CD14-positive monocyte (primary cell): ENCODE measurements around the gene JMJD6. TPM values are rescaled to one million over a fixed set of nuclear protein-coding genes. Genes with fewer than 3 reads are reported as not detected.

ENCODE experiments used
- DNase-seq, 3 donors: peaks; one replicate each; pipeline ENCODE4 v3.0.0-alpha.2; 2011 to 2022
- H2AFZ ChIP-seq: 2 replicates; pipeline ENCODE4 v1.6.0; 2012; ENCODE audit warnings: mild to moderate bottlenecking, low read depth, low read length, inconsistent platforms; ENCODE audit not compliant: insufficient read depth, poor library complexity, severe bottlenecking
- H3K27ac ChIP-seq, 2 donors: 1 replicate in 1 of 2; 2 replicates in 1 of 2; pipeline ENCODE4 v1.5.1; 2012 to 2013; ENCODE audit warnings: low read length in 2 of 2, control low read depth in 1 of 2, inconsistent platforms in 1 of 2, low read depth in 1 of 2, mild to moderate bottlenecking in 1 of 2
- H3K27me3 ChIP-seq, 2 donors: one replicate each; pipeline versions ENCODE4 v1.6.0 to v1.6.1; 2011 to 2013; ENCODE audit warnings: low read length in 2 of 2; ENCODE audit not compliant: control insufficient read depth in 2 of 2, insufficient read depth in 2 of 2
- H3K36me3 ChIP-seq, 2 donors: replicated peaks in 1 of 2; 1 replicate in 1 of 2; 2 replicates in 1 of 2; pipeline versions ENCODE4 v1.5.1 to v1.6.1; 2012 to 2013; ENCODE audit warnings: low read length in 2 of 2, control low read depth in 1 of 2, inconsistent platforms in 1 of 2, mild to moderate bottlenecking in 1 of 2; ENCODE audit not compliant: insufficient read depth in 2 of 2, control insufficient read depth in 1 of 2
- H3K4me1 ChIP-seq, 2 donors: 1 replicate in 1 of 2; 2 replicates in 1 of 2; pipeline versions ENCODE4 v1.5.1 to v1.6.1; 2012 to 2013; ENCODE audit warnings: low read length in 2 of 2, control low read depth in 1 of 2, inconsistent platforms in 1 of 2, mild to moderate bottlenecking in 1 of 2, moderate library complexity in 1 of 2; ENCODE audit not compliant: insufficient read depth in 2 of 2, control insufficient read depth in 1 of 2
- H3K4me2 ChIP-seq: replicated peaks from 2 replicates; pipeline ENCODE3; 2012; ENCODE audit warnings: low read length, moderate library complexity, mild to moderate bottlenecking; ENCODE audit not compliant: poor library complexity, severe bottlenecking; ENCODE audit errors: extremely low read depth
- H3K4me3 ChIP-seq, 3 experiments: fragments of 200-600 bp in 1 of 3; sonication (generic) in 1 of 3; replicated peaks in 1 of 3; 1 replicate in 2 of 3; 2 replicates in 1 of 3; pipeline ENCODE4 v1.5.1; 2011 to 2013; ENCODE audit warnings: low read length in 3 of 3, mild to moderate bottlenecking in 3 of 3, control low read depth in 2 of 3, low read depth in 2 of 3, inconsistent platforms in 1 of 3, moderate library complexity in 1 of 3
- H3K79me2 ChIP-seq: 2 replicates; pipeline ENCODE4 v1.6.0; 2012; ENCODE audit warnings: mild to moderate bottlenecking, control low read depth, inconsistent platforms, low read length, moderate library complexity; ENCODE audit not compliant: insufficient read depth
- H3K9ac ChIP-seq: 2 replicates; pipeline ENCODE4 v1.6.0; 2017; ENCODE audit warnings: low read length, mild to moderate bottlenecking; ENCODE audit not compliant: insufficient read depth, poor library complexity, severe bottlenecking
- H3K9me3 ChIP-seq, 2 donors: replicated peaks in 1 of 2; 1 replicate in 1 of 2; 2 replicates in 1 of 2; pipeline versions ENCODE4 v1.5.1 to v1.6.1; 2012 to 2013; ENCODE audit warnings: low read length in 2 of 2, control low read depth in 1 of 2; ENCODE audit not compliant: control insufficient read depth in 1 of 2, insufficient read depth in 1 of 2
- H4K20me1 ChIP-seq: 2 replicates; pipeline ENCODE4 v1.6.0; 2012; ENCODE audit warnings: mild to moderate bottlenecking, low read length, control low read depth, moderate library complexity; ENCODE audit not compliant: insufficient read depth
- H3K27ac Mint-ChIP-seq, 7 donors: one replicate each; pipeline ENCODE4 v1.8.0; 2020; ENCODE audit warnings: mild to moderate bottlenecking in 7 of 7, mixed read lengths in 7 of 7, moderate library complexity in 6 of 7, inconsistent platforms in 2 of 7
- H3K27me3 Mint-ChIP-seq, 3 donors: one replicate each; pipeline ENCODE4 v1.8.0; 2021 to 2022; ENCODE audit warnings: low read depth in 3 of 3, mild to moderate bottlenecking in 3 of 3, mixed read lengths in 3 of 3, moderate library complexity in 3 of 3, inconsistent platforms in 1 of 3
- H3K36me3 Mint-ChIP-seq, 2 donors: one replicate each; pipeline ENCODE4 v1.8.0; 2020; ENCODE audit warnings: mixed read lengths in 2 of 2, inconsistent platforms in 1 of 2, mild to moderate bottlenecking in 1 of 2
- H3K4me1 Mint-ChIP-seq: one replicate; pipeline ENCODE4 v1.8.0; 2020; ENCODE audit warnings: mild to moderate bottlenecking, mixed read lengths
- H3K4me3 Mint-ChIP-seq, 2 donors: one replicate each; pipeline ENCODE4 v1.8.0; 2020; ENCODE audit warnings: mild to moderate bottlenecking in 2 of 2, mixed read lengths in 2 of 2, moderate library complexity in 1 of 2
- H3K9me3 Mint-ChIP-seq, 7 donors: one replicate each; pipeline ENCODE4 v1.8.0; 2020 to 2022; ENCODE audit warnings: mixed read lengths in 7 of 7, mild to moderate bottlenecking in 6 of 7, moderate library complexity in 6 of 7, inconsistent platforms in 2 of 7
- WGBS: methylation state at CpG from one replicate; pipeline ENCODE4 v1.1.5; 2013; ENCODE audit warnings: missing lambda C conversion rate; ENCODE audit not compliant: insufficient coverage; 5-methylcytosine and 5-hydroxymethylcytosine counted together
- intact Hi-C, 2 donors: fragments of 100-400 bp; cut with micrococcal nuclease; formaldehyde crosslinking; loops; one replicate each; pipeline versions ENCODE4 v1.15.0 to v1.15.1; 2023
- polyA plus RNA-seq, 3 donors: library from polyadenylated mRNA; depleted of rRNA in 1 of 3; unstranded in 2 of 3; stranded (reverse) in 1 of 3; fragments of 300-500 nt in 2 of 3; fragments of >200 nt in 1 of 3; fragmentation: Illumina TruSeq in 2 of 3; gene quantifications; 1 replicate in 2 of 3; 2 replicates in 1 of 3; pipeline ENCODE4 v1.2.3, GENCODE V29; 2012 to 2021
- TF ChIP-seq, protein P1 (sequence below): fragments of 200-600 bp; IDR thresholded peaks from one replicate; pipeline ENCODE4 v1.8.0; 2022; ENCODE audit warnings: antibody characterized with exemption, mild to moderate bottlenecking

The JMJD6 gene
- polyA plus RNA-seq, 3 donors, result 24.6 to 75.0 (median 26.2) TPM

DNA sequence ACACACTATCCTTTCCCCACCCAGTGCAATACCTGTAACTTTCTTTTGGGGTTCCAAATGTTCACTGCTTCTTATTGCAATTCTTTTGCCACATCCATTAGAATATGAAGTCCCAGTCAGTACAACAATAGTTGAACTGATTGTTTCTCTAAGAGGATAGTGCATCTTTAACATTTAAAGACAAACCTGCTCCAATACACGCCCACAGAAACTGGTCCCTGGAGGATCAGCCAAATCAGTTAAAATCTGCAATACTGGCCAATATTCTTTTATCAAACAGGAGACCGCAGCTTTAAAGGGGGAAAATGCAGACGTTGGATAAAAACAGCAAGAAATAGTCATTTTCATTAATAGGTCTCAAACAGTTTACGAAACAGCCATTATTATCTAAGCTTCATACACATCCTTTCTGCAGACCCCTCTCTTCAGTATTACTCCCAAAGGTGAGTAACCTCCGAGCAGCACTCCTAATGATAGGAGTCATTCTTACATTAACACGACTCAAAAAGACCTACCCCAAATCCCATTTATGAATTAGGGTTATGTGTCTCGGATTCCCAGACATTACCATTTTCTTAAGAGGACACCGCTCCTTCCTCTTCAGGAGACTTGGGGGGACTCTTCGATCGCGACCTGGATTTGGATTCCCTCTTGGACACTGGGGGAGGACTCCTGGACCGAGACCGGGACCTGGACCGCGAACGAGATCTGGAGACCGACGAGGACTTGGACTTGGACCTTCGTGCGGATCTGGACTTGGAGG is 9.4 kb upstream of the JMJD6 start:
- no peak overlapping the region for H2AFZ ChIP-seq
- Mint-ChIP-seq H3K27me3 (peaks cover 0 to 2% (median 0%) of the 10 kb centered on the region in 3 donors), H3K4me3 (peak overlapping the region; percentile 98 to 99)

DNA sequence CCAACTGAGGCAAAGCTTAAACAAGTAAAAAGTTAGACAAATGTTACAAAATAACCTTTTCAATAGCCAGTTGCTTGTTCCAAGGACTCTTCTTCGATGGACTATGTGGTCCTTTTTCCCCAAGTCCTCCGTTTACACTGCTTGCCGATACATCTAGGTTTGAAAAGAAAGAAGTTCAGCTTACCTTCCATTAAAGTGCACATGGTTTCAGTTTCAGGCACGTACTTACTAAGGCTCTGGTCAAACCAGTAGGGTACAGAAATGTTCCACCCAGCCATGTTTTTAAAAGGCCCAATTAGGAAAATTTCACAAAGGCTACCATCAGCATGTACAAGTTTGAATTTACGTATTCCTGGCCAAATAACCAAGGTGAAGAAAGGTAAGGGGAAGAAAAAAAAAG is 8.6 kb upstream of the JMJD6 start:
- intact Hi-C loops, result loop anchor here (1.0 to 10.0 kb wide), 2 partner anchors 8 to 470 kb away; partner anchors contain the start of gene UBALD2 (in 1 of the 2)

More for the DNA sequence above, 9.4 kb upstream of the JMJD6 start:
- Histone ChIP-seq H4K20me1 (peaks cover 60% of the 10 kb centered on the region), H3K4me1 (peaks cover 37 to 45% of the 10 kb centered on the region in 2 donors), H3K36me3 (peaks cover 39 to 52% of the 10 kb centered on the region in 2 donors), H3K79me2 (peaks cover 81% of the 10 kb centered on the region), H3K9me3 (no peaks in the 10 kb centered on the region), H3K27ac (peak overlapping the region; percentile 80 to 99), H3K4me3 (peak overlapping the region; percentile 92 to 100 (median 93)), H3K27me3 (no peaks in the 10 kb centered on the region), H3K4me2 (peak overlapping the region; percentile 87), H3K9ac (peak overlapping the region; percentile 97)
- TF ChIP-seq, protein P1, sequence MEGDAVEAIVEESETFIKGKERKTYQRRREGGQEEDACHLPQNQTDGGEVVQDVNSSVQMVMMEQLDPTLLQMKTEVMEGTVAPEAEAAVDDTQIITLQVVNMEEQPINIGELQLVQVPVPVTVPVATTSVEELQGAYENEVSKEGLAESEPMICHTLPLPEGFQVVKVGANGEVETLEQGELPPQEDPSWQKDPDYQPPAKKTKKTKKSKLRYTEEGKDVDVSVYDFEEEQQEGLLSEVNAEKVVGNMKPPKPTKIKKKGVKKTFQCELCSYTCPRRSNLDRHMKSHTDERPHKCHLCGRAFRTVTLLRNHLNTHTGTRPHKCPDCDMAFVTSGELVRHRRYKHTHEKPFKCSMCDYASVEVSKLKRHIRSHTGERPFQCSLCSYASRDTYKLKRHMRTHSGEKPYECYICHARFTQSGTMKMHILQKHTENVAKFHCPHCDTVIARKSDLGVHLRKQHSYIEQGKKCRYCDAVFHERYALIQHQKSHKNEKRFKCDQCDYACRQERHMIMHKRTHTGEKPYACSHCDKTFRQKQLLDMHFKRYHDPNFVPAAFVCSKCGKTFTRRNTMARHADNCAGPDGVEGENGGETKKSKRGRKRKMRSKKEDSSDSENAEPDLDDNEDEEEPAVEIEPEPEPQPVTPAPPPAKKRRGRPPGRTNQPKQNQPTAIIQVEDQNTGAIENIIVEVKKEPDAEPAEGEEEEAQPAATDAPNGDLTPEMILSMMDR, result no peak
- Mint-ChIP-seq H3K36me3 (peaks cover 40 to 50% of the 10 kb centered on the region in 2 donors), H3K27ac (peak overlapping the region; percentile 92 to 98 (median 96)), H3K4me1 (peaks cover 44% of the 10 kb centered on the region), H3K9me3 (peaks cover 0 to 2% (median 0%) of the 10 kb centered on the region in 7 donors)
- no peak for DNase-seq
- 1% methylated on average over 15 of the region's 20 CpGs for WGBS
- intact Hi-C loops, result loop anchor here (1.0 to 10.0 kb wide), 2 partner anchors 8 to 471 kb away; partner anchors contain the start of gene UBALD2 (in 1 of the 2)

More for the DNA sequence above, 8.6 kb upstream of the JMJD6 start:
- H3K4me3 Mint-ChIP-seq, result peak overlapping the region; percentile 98 to 99
- Histone ChIP-seq H3K27me3 (no peaks in the 10 kb centered on the region), H3K4me3 (peak overlapping the region; percentile 92 to 100 (median 93)), H3K27ac (peak overlapping the region in 1 of 2 donors; percentile 99), H3K36me3 (peaks cover 39 to 56% of the 10 kb centered on the region in 2 donors), H2AFZ (no peak overlapping the region), H3K9ac (no peak overlapping the region), H3K4me1 (peaks cover 37 to 45% of the 10 kb centered on the region in 2 donors), H3K9me3 (no peaks in the 10 kb centered on the region), H3K4me2 (peak overlapping the region; percentile 87), H4K20me1 (peaks cover 60% of the 10 kb centered on the region), H3K79me2 (peaks cover 87% of the 10 kb centered on the region)
- H3K4me1 Mint-ChIP-seq, result peaks cover 44% of the 10 kb centered on the region
- peak overlapping the region; percentile 74 to 98 (median 88) for H3K27ac Mint-ChIP-seq
- TF ChIP-seq, protein P1, result no peak
- WGBS, result 4% methylated on average over 3 of the region's 5 CpGs
- peaks cover 42 to 57% of the 10 kb centered on the region in 2 donors for H3K36me3 Mint-ChIP-seq
- peaks cover 0 to 2% (median 0%) of the 10 kb centered on the region in 3 donors for H3K27me3 Mint-ChIP-seq
- DNase-seq, result peak in 2 of 3 donors; percentile 41 to 44
- H3K9me3 Mint-ChIP-seq, result peaks cover 0 to 2% (median 0%) of the 10 kb centered on the region in 7 donors
